HG02588 (cell line): ENCODE data around the gene RAB4B.
A peak's percentile ranks its signal among the peaks of the same experiment; 100 is the strongest.
"Not testable (repeated sequence)": the region's sequence is repeated elsewhere in the genome, so short reads cannot be mapped to it uniquely, and the experiment has no call there.

Experiments
- ATAC-seq: cut with Tn5 transposase; IDR thresholded peaks from one replicate; pipeline ENCODE4 v1.9.1; 2021; ENCODE audit warnings: mild to moderate bottlenecking, moderate library complexity; ENCODE audit not compliant: unreplicated experiment

Gene RAB4B

DNA sequence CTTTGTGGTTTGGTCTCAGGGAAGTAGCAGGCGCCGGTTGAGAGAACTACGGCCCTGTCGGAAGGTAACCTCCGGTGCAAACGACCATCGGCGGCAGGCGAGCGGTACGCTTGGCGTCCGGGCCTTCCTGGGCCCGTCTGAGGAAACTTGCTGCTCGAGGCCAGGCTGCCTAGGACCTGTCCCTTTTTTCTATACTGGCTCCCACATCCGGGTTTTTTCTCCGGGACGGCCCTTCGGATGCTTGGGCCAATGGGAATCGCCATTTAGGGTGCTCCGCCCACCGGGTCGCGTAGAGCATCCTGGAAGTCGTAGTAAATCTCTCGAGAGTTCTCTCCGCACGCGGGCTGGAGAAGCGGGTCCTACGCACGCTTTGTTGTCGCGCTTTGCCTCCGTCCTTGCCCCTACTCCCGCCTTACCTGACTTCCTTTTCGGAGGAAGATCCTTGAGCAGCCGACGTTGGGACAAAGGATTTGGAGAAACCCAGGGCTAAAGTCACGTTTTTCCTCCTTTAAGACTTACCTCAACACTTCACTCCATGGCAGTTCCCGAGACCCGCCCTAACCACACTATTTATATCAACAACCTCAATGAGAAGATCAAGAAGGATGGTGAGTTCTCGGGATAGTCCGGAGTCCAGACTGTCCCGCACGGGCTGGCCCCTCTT is 27.0 kb upstream of the RAB4B start, which contains the start of gene SNRPA:
SNRPA (plus strand) TSS at position 330 of the 664 bp plus-strand sequence; CDS start at position 536, 206 bp downstream.
- ATAC-seq = peak; percentile 54

DNA sequence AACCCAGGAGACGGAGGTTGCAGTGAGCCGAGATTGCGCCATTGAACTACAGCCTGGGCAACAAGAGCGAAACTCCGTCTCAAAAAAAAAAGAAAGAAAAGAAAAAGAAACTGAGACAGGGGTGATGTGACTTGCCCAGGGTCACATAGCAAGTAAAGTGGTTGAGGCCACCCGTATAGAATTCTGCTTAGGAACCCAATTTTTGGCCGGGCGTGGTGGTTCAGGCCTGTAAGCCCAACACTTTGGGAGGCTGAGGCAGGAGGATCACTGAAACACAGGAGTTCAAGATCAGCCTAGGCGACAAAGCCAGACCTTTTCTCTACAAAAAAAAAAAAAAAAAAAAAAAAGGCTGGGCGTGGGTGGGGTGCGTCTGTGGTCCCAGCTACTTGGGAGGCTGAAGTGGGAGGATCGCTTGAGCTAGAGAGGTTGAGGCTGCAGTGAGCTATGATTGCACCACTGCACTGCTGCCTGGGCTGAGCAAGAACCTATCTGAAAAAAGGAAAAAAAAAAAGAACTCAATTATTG is 25.7 kb upstream of the RAB4B start:
- no peak for ATAC-seq

DNA sequence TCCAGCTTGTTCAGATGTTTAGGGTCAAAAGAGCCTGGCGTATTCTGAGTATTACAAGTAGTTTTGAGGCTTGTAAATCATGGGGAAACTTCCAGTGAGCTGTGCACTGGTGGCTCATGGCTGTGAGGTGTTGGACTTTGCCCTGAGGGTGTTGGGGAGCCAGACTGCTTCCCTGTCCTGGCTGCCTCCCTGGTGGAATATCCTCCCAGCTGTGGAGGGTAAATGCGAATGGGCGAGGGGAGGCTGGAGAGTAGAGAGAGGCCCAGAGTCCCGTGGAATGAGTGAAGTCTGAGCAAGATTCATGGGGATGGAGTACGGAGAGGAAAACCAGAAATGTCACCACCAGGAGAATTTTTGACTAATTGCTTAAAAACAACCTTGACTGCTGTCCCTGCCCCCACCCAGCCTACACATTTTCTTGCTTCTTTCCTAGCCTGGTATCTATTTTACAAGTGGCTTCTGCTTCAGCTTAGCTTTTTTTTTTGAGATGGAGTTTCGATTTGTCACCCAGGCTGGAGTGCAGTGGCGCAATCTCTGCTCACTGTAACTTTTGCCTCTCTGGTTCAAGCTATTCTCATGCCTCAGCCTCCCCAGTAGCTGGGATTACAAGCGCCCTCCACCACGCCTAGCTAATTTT is 23.3 kb upstream of the RAB4B start:
- ATAC-seq = no peak

DNA sequence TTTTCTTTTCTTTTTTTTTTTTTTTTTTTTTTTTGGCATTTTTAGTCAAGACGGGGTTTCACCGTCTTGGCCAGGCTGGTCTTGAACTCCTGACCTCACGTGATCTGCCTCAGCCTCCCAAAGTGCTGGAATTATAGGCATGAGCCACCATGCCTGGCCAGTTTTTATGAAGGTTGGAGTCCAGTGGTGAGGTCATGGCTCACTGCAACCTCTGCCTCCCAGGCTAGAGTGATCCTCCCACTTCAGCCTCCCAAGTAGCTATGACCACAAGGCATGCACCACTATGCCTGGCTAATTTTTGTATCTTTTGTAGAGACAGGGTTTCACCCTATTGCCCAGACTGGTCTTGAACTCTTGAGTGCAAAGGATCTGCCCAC is 22.8 kb upstream of the RAB4B start:
- no peak for ATAC-seq

DNA sequence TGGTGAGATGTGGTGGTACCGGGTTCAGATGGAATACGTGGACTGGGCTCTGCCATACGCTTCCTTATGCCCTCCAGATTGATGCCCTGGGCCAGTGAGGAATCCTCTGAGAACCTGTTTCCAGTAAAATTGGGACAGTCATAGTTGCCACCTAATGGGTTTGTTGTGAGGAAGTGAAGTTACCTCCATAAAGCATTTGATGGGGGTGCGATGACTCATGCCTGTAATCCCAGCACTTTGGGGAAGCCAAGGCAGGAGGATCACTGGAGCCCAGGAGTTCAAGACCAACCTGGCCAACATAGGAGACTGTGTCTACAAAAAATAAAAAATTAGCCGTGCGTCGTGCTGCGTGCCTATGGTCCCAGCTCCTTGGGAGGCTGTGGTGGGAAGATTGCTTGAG is 22.3 kb upstream of the RAB4B start:
- ATAC-seq = no peak

DNA sequence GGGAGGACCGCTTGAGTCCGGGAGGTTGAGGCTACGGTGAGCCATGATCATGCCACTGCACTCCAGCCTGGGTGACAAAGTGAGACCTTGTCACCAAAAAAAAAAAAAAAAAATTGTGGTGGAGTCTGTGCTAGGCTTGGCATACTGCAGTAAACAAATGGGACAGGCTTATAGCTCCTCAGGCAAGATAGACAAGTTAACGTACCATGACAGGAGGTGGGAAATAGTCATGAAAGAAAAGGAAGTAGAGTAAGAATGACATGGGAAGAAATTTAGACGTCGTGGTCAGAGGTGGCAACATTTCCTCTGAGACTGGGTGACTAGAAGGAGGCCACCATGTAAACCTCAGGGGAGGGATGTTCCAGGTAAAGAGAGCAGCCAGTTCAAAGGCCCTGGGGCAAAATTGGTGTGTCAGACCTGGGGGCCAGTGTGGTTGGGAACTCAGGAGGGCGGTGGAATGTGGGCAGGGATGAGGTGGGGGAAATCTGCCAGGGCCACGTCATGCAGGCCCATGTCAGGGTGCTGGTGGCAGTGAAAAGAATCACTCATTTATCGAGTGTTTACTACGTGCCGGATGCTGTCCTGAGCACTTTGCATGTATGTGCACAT is 21.4 kb upstream of the RAB4B start:
- no peak for ATAC-seq

DNA sequence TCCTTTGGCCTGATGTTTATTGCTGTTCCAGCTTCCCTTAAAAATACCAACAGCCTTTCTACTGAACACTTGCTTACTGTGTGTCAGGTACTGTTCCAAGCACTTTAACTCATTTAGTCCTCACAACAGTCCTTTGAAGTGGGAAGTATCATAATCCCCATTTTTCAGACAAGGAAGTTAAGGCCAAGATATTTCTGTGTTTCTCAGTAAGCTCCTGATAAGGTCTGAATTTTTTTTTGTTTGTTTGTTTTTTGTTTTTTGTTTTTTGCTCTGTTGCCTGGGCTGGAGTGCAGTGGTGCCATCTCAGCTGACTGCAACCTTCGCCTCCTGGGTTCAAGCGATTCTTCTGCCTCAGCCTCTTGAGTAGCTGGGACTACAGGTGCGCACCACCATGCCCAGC is 19.6 kb upstream of the RAB4B start:
- ATAC-seq = no peak

DNA sequence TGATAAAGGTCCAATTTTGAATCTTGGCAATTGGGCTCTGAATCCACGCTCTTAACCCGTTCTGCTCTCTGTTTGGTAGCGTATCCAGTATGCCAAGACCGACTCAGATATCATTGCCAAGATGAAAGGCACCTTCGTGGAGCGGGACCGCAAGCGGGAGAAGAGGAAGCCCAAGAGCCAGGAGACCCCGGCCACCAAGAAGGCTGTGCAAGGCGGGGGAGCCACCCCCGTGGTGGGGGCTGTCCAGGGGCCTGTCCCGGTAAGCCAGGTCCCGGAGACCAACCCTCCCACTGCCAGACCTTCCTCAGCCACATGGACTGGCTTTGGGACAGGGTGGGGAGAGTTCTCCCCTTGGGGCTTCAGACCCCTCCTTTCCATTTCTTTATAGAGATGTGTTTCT is 18.7 kb upstream of the RAB4B start:
- no peak for ATAC-seq

DNA sequence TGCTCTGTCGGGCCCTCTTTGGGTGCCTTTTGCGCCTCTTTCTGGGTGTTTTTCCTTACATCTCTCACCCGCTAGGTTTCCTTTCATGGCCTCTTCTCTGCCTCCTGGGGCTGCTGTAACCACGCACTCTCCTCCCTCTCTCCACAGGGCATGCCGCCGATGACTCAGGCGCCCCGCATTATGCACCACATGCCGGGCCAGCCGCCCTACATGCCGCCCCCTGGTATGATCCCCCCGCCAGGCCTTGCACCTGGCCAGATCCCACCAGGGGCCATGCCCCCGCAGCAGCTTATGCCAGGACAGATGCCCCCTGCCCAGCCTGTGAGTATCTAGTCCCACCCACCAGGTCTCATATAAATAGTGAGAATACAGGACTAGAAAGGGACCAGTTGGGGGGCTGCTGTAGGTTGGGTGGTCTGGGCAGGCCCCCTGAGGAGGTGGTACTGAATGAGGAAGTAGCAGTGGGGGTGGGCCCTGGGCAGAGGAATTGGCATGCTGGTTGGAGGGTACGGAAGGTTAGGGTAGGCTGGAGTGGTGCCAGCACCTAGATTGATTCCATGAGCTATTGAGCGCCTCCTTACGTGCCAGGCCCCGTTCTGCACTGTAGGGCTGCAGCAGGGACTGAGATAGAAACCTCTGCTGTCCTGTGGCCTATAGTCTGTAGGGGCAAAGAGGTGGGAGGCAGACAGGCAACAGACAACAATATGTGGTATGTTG is 15.1 kb upstream of the RAB4B start:
- ATAC-seq = no peak

DNA sequence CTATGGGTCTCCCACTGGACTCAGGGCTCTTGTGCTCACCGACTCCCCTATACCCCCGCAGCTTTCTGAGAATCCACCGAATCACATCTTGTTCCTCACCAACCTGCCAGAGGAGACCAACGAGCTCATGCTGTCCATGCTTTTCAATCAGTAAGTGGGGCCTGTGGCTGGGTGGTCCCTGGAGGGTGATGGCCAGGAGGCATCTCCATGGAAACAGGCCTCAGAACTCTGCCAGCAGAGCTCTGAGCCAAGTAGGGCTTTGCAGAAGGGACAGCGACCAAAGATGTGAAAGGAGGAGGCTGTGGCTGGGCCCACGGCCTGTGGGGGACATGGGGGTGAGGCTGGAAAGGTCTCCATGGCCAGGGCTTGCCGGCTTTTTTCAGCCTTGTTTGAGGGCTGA is 14.5 kb upstream of the RAB4B start:
- ATAC-seq = no peak

DNA sequence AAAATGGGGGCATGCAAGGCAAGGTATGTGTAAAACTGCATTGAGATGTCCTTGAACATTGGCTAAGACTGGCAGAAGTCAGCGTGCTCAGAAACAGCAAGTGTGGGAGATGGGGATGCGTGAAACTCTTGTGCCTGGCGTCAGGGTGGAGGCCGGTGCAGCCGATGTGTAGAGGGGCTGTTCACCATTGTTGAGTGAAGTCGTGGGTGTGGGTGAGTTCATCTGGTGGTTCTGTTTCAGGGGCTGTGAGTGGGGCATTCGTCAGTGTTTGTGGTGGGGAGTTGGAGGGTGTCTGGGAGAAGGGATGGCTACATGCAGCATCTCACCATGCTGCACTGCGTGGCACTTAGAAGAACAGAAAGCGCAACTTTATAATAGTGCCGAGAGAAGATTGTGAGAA is 14.1 kb upstream of the RAB4B start:
- no peak for ATAC-seq

DNA sequence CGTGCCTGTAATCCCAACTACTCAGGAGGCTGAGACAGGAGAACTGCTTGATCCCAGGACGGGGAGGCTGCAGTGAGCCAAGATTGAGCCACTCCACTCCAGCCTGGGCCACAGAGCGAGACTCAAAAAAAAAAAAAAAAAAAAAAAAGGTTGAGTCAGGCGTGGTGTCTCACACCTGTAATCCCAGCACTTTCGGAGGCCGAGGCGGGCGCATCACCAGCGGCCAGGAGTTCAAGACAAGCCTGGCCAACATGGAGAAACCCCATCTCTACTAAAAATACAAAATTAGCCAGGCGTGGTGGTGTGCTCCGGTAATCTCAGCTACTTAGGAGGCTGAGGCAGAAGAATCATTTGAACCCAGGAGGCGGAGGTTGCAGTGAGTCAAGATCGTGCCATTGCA is 11.7 kb upstream of the RAB4B start:
- not testable (repeated sequence) for ATAC-seq

DNA sequence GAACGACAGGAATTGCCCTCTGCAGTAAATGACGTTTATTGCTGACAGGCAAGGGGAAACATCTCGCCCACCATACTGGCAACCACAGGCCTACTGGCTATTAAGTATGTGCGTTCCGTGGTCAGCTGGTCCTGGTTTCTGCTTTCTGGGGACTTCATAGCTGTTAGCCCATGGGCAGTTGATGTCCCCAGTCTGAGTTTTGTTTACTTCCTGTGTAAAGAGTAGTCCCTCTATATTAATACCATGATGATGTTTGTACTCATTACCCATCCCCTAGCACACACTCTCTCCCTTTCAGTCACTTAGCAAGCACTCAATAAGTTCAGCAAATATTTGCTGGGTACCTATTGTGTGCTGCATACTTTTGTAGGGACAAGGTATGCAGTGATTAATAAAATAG is 9.2 kb upstream of the RAB4B start:
- no peak for ATAC-seq

DNA sequence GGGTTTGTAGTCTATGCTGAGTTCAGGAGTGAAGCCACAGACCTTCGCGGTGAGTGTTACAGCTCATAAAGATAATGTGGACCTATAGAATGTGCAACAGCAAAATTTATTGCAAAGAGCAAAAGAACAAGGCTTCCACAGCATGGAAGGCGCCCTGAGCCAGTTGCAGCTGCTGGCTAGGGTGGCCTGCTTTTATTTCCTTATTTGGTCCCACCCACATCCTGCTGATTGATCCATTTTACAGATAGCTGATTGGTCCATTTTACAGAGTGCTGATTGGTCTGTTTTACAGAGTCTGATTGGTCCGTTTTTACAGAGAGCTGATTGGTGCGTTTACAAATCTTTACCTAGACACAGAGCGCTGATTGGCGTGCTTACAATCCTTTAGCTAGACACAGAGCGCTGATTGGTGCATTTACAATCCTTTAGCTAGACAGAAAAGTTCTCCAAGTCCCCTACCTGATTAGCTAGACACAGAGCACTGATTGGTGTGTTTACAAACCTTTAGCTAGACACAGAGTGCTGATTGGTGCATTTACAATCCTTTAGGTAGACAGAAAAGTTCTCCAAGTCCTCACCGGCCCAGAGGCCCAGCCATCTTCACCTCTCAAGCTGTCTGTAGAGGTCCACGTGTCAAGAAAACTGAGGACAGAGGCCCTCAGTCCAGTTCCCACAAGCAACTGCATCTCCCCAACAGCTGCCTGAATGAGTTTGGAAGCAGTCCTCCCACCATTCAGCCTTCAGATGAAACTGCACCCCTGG is 6.8 kb upstream of the RAB4B start:
- not testable (repeated sequence) for ATAC-seq

DNA sequence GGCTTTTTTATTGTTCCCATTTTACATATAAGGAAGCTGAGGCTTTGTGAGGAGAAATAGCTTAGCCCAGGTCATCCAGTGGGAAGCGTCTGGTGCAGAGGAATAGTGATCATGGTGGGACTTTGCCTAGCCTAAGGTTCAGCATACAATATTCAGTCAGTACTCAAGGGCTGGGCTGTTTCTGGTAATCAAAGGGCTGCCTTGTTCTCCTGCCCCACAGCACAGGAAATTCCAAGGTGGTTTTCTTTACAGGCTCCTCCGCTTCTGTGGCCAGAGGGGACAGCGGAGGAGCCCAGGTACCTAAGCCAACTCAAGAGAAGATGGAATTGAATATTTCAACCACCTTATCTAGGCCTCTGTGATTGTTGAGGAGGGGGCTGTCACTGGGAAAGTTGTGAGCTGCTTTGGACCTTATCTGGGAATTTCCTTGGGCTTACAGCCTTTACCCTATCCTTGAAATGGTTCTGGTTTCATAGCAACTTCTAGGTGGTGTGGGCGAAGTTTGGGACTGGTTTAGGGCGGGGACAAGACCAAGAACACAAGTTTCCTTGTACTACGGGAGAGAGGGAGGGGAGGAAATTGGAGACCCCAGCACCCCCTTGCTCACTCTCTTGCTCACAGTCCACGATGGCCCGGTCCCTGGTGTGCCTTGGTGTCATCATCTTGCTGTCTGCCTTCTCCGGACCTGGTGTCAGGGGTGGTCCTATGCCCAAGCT is 3.0 kb upstream of the RAB4B start, which contains the start of gene MIA:
MIA (plus strand) TSS at position 606 of the 716 bp plus-strand sequence; CDS start at position 628, 22 bp downstream.
- ATAC-seq = no peak

DNA sequence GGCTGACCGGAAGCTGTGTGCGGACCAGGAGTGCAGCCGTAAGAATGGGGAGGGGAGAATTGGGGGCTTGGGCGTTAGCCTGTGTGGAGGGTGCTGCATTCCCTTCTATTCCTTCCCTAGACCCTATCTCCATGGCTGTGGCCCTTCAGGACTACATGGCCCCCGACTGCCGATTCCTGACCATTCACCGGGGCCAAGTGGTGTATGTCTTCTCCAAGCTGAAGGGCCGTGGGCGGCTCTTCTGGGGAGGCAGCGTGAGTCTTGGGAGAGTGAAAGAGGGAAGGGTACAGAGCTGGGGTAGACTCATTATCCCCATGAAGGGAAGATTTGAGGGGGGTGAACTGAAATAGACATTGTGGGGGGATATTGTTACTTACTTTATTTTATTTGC is 2.4 kb upstream of the RAB4B start:
- ATAC-seq = no peak

DNA sequence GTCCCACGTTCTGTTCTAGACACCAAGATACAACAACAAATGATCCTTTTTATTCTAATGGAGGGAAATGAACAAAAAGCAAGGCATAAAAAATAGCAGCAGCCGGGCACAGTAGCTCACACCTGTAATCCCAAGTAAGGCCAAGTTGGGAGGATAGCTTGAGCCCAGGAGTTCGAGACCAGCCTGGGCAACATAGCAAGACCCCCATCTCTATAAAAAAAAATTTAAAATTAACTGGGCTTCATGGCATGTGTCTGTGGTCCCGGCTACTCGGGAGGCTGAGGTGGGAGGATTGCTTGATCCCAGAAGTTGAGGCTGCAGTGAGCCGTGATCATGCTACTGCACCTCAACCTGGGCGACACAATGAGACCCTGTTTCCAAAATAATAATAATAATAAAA is 1.7 kb upstream of the RAB4B start:
- no peak for ATAC-seq

DNA sequence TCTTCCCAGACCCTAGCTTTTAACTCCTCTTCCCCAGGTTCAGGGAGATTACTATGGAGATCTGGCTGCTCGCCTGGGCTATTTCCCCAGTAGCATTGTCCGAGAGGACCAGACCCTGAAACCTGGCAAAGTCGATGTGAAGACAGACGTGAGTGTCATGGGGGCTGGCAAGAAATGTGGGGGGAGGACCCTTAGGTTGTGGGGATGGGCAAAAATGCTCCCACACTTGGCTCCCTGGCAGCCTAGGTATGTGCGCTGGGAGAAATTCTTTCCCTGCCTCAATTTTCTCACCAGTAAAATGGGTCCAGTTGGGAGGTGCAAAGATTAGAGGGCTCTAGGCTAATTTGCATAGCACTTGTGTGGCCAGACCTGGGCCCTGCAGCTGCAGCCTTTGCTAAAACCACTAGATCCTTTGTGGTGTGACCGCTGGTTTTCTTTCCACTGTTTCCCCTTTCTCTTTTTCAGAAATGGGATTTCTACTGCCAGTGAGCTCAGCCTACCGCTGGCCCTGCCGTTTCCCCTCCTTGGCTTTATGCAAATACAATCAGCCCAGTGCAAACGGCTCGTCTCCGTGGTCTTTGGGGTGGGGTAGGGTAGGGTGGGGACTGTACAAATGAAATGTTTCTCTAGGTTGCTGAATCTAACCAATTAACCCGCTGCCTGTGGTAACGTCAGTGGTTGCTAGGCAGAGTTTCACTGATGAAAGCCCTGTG is 959 bp upstream of the RAB4B start:
- ATAC-seq = peak; percentile 51

DNA sequence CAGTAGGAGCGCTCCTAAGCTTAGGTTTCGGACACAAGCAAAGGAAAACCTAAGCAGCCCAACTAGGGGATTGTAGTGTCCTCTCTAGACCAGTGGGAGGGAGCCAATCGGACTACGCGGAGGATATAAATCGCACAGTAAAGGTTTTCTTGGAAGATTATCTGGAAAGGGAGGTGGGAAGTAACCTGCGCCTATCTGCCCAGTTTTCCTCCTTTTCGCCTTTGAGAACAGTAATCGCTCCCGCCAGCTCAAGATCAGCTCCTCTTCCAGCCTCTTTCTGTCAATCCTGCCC is 456 bp upstream of the RAB4B start:
- ATAC-seq = no peak
